GM12873 (cell line): ENCODE measurements around the gene KPTN.

Source experiments
- CTCF ChIP-seq: IDR thresholded peaks from 2 replicates; pipeline ENCODE4 v1.5.1; 2012; ENCODE audit warnings: low read depth, mild to moderate bottlenecking, moderate library complexity, low read length, control low read depth; ENCODE audit not compliant: insufficient read depth; ENCODE audit errors: missing control alignments

The KPTN gene

GRCh38 chr19:47445527-47445926, 38.5 kb downstream of the KPTN start:
- no peak for TF ChIP-seq CTCF

- TF ChIP-seq CTCF, result no peak
Observed at GRCh38 chr19:47444388-47444821, 39.6 kb downstream of the KPTN start.

GRCh38 chr19:47443331-47443730, 40.7 kb downstream of the KPTN start:
- no peak for TF ChIP-seq CTCF

- no peak for TF ChIP-seq CTCF
Observed at GRCh38 chr19:47438793-47439220, 45.2 kb downstream of the KPTN start.

- no peak for TF ChIP-seq CTCF
Observed at GRCh38 chr19:47437500-47437899, 46.5 kb downstream of the KPTN start.

GRCh38 chr19:47436712-47437401, 47.2 kb downstream of the KPTN start:
- peak; percentile 89 for TF ChIP-seq CTCF

GRCh38 chr19:47435883-47436417, 48.1 kb downstream of the KPTN start:
- TF ChIP-seq CTCF, result no peak
